Lower leg skin (tissue), 4 donors: ENCODE results near the gene SLC12A9. TPM values are rescaled to one million over a fixed set of nuclear protein-coding genes. Genes with fewer than 3 reads are reported as not detected.
A peak's percentile ranks its signal among the peaks of the same experiment; 100 is the strongest.
"Not testable (repeated sequence)": the region's sequence is repeated elsewhere in the genome, so short reads cannot be mapped to it uniquely, and the experiment has no call there.

Source experiments
- DNase-seq, 2 donors: peaks; one replicate each; pipeline ENCODE4 v3.0.0-alpha.2; 2019; ENCODE audit warnings: low spot score in 2 of 2
- H3K4me3 ChIP-seq: fragments of 200-600 bp; sonication (generic); 2 replicates; pipeline ENCODE4 v1.5.1; 2017; ENCODE audit warnings: mild to moderate bottlenecking, low read depth; ENCODE audit not compliant: poor library complexity, severe bottlenecking
- CTCF ChIP-seq, 3 donors: fragments of 450-650 bp; IDR thresholded peaks; one replicate each; pipeline ENCODE4 v1.5.1; 2016; ENCODE audit warnings: antibody characterized with exemption in 3 of 3, mild to moderate bottlenecking in 3 of 3, moderate library complexity in 2 of 3
- POLR2A ChIP-seq, 2 donors: fragments of 450-650 bp; IDR thresholded peaks; one replicate each; pipeline ENCODE4 v1.6.1; 2016 to 2017; ENCODE audit warnings: antibody characterized with exemption in 2 of 2, mild to moderate bottlenecking in 1 of 2, moderate library complexity in 1 of 2
- WGBS, 2 donors: methylation state at CpG; one replicate each; pipeline ENCODE4 v1.1.5; 2018; 5-methylcytosine and 5-hydroxymethylcytosine counted together
- intact Hi-C: fragments of 100-400 bp; cut with DNase I; formaldehyde crosslinking; loops from one replicate; pipeline ENCODE4 v1.15.0; 2023; ENCODE audit warnings: low total_unique reads
- total RNA-seq, 4 donors: library from RNA; depleted of rRNA; stranded (reverse); fragments of >200 nt; gene quantifications; one replicate each; pipeline ENCODE4 v1.1.0, GENCODE V29; 2016

The SLC12A9 gene
- 10 to 100 TPM; 14.0 to 32.9 (median 21.8) TPM for total RNA-seq

GRCh38 chr7:100852048-100852872 is at the start of gene SLC12A9:
Gene SLC12A9 (plus strand): TSS chr7:100852713. CDS start chr7:100854198, 1,485 bp downstream.
- peak in 1 of 3 donors; percentile 83 for TF ChIP-seq CTCF (IDR thresholded peaks at IDR 0.05)
- TF ChIP-seq POLR2A (IDR thresholded peaks at IDR 0.05), result no peak
- DNase-seq, result peak; percentile 86 to 98
- peak within 1 kb of the TSS; percentile 90 for H3K4me3 ChIP-seq
- intact Hi-C loops, result loop anchor here (5.0 to 10.0 kb wide), 4 partner anchors 50 to 387 kb away; partner anchors contain the start of genes GIGYF1 and SPACDR
- 0 to 1% methylated on average over 59 to 65 of the region's 71 CpGs for WGBS, 2 donors

- WGBS, 2 donors, result 33 to 59% methylated on average over 4 of the region's 4 CpGs
- DNase-seq, result no peak
- intact Hi-C loops, result loop anchor here (5.0 kb wide), 1 partner anchor 49 kb away; the partner anchor contains the start of gene SLC12A9
- no peak overlapping the region for H3K4me3 ChIP-seq
- TF ChIP-seq CTCF (IDR thresholded peaks at IDR 0.05) (no peak), POLR2A (IDR thresholded peaks at IDR 0.05) (no peak)
Observed at GRCh38 chr7:100802951-100803350, 49.6 kb upstream of the SLC12A9 start.

- peak; percentile 83 to 91 for DNase-seq
- no peak overlapping the region for H3K4me3 ChIP-seq
- no peak for TF ChIP-seq CTCF (IDR thresholded peaks at IDR 0.05)
- TF ChIP-seq POLR2A (IDR thresholded peaks at IDR 0.05), result no peak
- WGBS, 2 donors, result 18 to 24% methylated on average over 19 of the region's 19 CpGs
- intact Hi-C loops, result loop anchor here (5.0 kb wide), 1 partner anchor 49 kb away; the partner anchor contains the start of gene SLC12A9
Observed at GRCh38 chr7:100803398-100804161, 48.9 kb upstream of the SLC12A9 start.

- no peak overlapping the region for H3K4me3 ChIP-seq
- WGBS, 2 donors, result 92% methylated on average over 22 of the region's 22 CpGs
- DNase-seq, result no peak
- intact Hi-C loops, result loop anchor here (5.0 kb wide), 1 partner anchor 47 kb away; the partner anchor contains the start of gene SLC12A9
- no peak for TF ChIP-seq POLR2A (IDR thresholded peaks at IDR 0.05)
- no peak for TF ChIP-seq CTCF (IDR thresholded peaks at IDR 0.05)
Observed at GRCh38 chr7:100804681-100805431, 47.7 kb upstream of the SLC12A9 start.

- no peak overlapping the region for H3K4me3 ChIP-seq
- TF ChIP-seq CTCF (IDR thresholded peaks at IDR 0.05) (no peak), POLR2A (IDR thresholded peaks at IDR 0.05) (no peak)
- WGBS, 2 donors, result 91 to 93% methylated on average over 9 of the region's 9 CpGs
- no peak for DNase-seq
- intact Hi-C loops, result no loop called here
Observed at GRCh38 chr7:100806276-100806675, 46.2 kb upstream of the SLC12A9 start.

- DNase-seq, intact Hi-C loops, H3K4me3 ChIP-seq: not testable (repeated sequence)
- WGBS, 2 donors, result 97 to 98% methylated on average over 6 of the region's 6 CpGs
Observed at GRCh38 chr7:100806883-100807282, 45.6 kb upstream of the SLC12A9 start.
